Islet of Langerhans (tissue), 1 donor: Measurements from ENCODE around the gene RPL10.

Experiments used
- FAIRE-seq: peaks from one replicate; lab custom pipeline; 2011; peaks lifted over from hg19 to GRCh38; lab: Jason Lieb, UNC

Gene RPL10

DNA sequence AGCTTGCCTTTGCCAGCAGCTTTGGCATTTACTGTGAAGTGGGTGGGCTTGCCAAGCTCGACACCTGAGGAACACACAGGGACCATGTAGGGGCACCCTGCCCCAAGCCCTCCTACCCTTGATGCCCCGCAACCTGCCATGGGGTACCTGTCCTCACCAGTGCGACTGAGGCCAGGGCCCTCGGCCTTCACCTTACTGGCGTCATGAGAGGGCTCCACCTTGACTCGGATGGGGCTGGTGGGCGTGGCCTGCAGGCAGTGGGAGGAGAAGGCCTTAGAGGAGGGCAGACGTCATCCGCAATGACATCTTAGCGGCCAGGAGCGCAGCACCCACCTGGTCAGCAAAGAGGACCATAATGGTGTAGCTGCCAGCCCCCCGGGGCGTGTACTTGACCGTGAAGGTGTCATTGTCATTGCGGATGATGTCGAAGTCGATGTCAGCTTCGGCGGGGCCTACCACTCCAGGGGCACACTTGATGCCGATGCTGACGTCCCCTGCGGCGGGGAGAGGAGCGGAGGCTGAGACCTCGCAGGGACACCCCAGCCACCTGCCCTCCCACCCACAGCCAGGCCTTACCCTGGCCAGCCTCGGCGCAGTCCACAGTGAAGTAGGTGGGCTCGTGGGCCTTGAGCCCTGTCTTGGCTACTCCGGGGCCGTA, 36.0 kb upstream of the RPL10 start:
- FAIRE-seq, result no peak

DNA sequence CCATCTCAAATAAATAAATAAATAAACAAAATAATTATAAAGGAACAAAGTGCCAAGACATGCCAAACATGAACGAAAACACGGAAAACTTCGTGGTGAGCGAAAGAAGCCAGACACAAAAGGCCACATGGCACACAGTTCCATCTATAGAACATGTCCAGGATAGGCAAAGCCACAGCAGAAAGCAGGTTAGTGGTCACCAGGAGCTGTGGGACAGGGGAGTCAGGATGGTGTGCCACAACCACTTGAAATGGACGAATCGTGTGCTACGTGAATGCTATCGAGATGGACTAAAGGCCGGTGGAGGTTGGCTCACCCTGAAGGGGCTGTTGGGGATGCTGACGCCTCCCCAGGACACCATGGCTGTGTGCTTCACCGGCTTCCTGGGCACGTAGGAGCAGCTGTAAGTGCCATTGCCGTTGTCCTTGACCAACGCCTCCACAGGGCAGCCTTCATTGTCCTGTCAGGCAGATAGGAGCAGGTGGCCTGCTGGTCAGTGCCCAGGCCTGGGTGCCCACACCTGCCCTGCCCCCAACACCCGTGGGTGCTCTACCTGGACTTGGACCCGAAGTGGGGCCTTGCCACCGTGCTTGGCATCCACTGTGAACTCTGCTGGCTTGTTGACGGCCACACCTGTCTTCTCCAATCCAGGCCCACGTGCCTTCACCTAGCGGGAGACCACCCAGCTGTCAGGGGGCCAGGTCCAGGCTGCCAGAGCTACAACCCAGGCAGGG, 34.3 kb upstream of the RPL10 start:
- FAIRE-seq, result no peak

DNA sequence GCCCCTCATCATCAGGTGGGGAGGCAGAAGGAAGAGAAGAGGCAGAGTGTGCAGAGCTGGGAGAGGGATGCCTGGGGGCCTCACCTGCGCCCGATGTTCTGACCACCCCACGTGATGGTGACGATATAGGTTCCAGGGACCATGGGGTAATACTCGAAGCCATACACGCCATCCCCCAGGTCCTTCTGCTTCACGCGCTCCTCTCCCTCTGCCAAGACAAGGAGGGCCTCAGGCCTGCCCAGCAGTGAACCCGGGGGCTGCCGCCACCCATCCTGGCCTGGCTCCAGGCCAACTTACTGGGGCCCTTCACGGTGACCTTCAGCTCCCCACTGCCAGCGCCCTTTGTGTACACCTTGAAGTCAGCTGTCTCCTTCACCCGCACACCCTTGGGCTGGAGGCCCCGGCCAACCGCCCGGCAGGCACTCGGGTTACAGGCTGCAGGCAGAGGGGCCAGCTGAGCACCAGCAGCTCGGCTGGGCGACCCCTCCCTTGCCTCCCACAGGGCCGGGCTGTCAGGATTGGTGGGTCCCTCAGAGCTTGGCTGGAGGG, 33.1 kb upstream of the RPL10 start:
- FAIRE-seq, result no peak

DNA sequence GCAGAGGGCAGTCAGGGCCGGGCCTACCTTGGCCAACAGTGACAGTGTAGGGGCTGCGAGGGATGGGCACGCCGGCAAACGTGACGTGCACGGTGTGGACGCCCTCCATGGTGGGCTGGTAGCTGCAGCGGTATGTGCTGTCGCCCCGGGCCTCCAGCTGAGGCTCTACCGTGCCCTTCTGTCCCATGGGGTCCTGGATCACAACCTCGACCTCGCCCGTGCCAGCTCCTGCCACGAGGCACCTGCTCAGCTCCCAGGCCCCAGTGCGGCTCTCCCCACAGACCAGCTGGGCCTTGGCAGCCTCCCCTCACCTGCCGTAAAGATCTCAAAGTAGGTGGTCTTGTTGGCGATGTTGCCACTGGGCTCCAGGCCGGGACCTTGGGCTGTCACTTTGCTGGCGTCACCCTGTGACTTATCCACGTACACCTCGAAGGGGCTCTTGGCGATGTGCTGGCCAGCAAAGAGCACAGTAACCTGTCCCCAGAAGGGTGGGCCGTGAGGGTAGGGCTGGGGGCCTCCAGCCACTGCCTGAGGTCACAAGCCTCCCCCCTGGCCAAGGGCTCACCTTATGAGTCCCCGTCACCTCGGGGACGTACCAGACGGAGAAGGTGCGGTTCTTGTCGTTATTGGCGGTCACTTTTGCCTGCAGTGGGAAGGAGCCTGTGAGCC, 32.0 kb upstream of the RPL10 start:
- FAIRE-seq, result no peak

DNA sequence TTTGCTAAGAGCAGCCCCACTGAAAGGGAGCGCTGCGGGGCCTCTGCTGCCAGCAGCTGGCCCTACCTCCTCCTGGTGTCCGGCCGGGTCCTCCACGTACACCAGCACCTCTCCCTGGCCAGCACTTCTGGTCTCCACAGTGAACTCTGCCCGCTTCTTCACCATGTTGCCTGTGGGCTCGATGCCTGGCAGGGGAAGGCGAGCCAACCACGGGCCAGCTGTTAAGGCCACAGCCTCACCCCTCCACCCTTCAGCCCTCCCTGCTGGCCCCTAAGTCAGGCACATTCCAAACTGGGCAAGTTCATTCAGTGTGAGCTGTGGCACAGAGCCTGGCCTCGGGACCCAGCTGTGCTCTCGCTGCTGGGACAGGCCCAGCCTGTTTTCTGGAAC, 31.5 kb upstream of the RPL10 start:
- no peak for FAIRE-seq

DNA sequence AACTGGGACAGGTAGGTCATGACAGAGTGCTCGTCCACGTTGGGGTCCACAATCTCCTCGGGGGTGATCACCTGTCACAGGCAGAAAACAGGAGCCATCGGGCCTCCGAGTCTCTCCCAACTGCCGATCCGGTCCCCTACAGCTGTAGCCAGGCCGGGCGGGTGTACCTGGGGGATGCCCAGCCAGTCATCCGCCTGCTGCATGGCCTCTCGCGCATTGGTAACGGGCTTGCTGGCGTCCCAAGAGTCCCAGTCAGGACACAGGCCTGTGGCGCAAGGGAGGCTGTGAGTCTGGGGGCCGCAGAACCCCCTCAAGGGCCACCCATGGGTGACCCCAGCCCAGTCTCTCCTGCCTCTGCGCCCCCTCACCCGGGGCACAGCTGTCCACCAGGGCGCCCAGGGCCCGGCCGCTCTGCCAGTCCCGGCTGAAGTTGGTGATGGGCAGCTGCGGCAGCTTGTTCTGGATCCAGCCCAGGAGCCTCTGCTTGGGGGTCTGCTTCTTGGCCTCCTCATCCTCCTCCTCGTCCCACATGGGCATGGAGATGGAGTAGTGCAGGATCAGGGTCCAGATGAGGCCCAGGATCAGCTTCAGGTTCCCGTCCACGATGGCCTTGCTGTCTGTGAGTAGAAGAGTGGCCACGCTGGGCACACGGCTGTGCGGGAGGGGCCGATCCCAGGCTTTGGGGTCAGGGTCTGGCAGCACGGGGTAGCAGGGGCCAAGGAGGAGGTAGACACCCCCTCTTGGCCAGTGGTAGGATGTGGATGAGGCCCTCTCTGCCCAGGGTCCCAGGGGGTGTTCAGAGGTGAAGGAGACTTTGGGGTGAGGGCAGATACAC, 30.5 kb upstream of the RPL10 start:
- FAIRE-seq, result no peak

DNA sequence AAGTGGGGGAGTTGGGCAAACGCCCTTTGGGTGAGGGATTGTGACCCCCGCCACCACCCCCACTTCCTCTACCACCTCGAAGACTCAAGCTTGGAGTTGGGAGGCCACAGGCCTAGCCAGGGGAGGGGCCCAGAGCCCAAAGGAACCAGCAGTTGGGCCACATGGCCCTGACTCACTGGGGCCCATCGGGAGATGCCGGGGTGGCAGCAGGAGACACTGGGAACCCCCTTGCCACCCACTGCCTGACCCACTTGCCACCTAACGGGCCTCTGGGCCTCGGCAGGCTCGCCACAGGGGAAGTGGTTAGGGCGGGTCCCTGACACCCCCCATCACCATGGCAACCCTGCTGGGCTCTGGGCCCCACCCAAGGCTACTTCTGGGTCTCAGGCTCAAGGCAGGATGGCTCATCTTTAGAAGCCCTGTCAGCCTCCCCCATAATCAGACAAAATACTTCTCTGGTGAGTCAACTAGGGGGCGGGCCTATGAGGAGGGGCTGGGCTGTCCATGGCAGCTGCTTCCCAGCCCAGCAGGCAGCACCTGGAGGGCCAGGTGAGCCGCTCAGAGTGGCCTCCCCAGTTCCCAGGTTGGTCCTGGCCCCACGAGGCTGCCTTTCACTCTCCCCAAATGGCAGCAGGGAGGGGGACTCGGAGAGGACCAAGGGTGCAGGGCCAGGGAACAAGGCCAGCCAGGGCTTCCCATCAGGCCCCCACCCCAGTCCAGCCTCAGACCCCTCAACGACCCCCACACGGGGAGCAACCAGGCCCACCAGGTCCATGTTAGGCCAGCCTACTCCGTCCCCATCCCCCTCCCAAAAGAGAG, 29.3 kb upstream of the RPL10 start:
- no peak for FAIRE-seq

DNA sequence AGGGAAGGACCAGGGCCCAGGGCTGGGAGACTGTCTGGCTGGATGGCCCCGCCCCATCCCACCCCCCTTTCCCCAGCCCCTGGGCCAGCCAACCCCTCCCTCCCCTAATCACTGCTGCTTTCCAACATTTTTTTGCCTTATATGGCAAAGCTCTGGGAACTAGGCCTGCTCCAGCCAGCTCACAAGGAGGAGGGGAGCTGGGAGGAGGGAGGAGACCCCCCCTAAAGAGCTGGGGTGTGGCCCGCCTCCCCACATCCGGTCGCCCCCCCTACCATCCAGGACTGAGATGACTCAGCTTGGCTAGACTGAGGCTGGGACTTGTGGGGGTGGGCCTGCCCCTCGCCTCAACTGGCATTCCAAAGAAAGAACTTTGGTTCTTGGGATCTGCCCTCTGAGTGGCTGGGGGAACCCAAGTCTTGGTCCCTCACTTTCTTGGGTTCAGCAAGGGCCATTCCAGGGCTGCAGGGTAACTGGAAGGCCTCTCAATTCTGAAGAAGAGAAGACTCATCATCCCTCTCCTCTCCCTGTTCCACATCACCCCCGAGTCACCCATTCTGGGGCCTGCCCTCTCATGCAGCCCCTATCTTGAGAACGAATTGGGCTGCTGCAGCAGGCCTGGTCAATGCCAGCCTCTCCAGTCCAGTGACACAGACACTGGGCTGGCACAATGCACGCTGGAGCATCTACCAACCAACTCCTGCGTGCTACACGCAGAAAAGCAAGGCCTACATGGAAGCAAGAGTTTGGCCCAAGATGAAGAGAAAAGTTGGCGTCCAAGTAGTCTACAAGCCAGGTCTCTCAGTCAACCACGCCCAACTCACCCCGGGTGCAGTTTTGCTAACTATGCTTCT, 28.5 kb upstream of the RPL10 start:
- no peak for FAIRE-seq

DNA sequence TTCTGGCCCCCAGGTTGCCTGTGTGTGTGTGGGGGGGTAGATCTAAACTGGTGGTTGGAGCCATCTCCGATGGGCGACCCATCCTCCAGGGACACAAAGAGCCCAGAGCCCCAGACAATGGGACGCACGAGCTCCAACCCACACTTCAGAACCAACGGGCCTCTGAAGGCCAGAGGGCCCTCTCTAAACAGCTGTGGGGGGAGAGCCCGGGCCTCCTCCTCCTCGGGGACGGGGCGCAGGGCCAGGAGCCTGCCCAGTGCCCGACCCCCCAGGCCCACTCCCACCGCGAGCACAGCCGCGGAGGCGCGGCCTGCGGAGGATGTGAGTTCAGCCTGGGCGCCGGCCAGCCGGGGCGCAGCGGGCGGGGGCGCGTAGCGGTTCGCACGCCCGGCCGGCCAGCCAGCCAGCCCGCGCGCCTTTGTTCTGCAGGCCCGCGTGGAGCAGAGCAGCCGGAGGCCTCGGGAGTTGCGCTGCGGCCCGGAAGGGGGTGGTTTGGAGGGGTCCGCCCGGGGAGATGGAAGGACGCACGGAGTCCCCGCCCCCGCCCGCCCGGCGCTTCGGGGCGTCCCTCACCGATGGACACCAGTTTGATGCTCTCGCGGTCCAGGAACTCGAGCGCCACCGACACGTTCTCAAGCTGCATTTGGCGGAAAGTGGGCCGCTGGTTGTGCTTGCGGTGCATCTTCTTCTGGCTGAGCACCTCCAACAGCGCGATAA, 27.7 kb upstream of the RPL10 start:
- no peak for FAIRE-seq

DNA sequence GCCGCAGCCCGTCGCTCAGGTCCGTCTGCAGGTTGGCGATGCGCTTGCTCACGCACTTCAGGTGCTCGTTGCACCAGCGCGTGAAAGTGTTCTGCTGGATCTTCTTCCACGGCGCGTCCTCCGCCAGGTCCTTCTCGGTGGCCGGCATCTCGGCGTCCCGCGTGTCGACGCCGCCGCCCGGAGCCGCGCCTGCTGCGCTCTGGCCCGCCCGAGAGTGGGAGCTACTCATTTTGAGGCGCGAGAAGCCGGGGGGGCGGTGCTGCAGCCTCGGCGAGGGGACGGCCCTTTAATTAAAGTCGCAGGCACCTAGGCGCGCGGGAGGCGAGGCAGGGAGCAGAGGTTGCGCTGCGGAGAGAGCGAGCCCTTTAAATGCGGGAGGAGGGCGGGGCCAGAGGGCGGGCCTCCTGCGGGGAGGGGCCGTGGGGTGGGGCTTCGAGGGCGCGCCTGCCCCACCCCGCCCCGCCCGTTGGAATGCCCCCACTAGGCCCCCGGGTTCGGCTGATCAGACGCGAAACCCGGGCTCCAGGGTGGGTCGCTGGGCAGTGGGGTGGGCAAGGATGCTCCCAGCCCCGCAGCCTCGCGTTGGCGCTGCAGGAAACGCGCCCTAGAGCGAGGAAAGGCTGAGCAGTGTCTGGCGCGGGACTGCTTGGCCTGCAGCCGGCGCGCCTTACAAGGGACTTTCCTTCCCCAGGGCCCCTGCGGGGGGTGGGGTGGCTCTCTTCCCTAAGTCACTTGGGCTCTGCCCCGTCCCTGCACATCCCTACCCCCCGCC, 27.0 kb upstream of the RPL10 start:
- FAIRE-seq, result no peak

DNA sequence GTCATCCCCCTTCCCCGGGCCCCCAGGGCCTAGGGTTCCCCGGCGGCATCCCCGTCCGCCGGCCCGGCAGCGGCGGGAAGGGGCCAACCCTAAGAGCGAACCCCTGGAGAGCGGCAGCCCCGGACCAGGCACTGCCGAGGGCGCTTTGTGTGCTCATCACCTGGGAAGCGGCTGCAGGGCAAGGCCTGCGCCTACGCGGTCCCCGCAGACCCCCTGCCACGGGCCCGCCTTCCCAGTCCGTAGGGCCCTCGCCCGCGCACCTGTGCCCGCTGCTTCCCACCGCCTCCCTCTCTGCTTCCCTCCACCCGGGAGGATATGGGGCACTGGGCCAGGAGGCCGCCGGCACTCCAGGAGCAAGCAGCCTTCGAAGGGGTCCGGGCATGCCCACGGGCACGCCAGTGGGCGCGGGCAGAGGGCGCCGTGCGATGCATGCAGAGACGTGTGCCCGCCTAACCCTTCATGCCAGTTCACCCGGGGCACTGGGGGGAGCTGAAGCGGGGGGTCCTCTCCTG, 26.3 kb upstream of the RPL10 start:
- no peak for FAIRE-seq

DNA sequence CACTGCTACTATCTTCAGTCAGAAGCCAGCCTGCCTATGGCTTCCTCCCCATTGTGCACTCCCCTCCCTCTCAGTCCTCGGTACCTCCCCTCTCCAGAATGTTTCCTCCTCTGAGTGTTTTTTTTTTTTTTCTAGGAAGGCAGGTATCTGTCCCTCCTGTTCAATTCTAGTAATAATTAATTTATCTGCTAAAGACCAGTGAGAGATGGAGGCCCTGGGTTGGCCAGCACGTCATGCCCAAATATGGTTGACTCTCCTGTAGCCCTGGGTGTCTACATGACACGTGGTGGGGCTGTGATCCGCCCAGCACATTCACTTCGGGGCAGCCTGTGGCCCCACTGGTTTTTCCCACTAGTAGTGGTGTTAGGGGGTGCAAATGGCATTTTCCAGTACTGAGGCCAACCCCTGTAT, 25.6 kb upstream of the RPL10 start:
- no peak for FAIRE-seq

DNA sequence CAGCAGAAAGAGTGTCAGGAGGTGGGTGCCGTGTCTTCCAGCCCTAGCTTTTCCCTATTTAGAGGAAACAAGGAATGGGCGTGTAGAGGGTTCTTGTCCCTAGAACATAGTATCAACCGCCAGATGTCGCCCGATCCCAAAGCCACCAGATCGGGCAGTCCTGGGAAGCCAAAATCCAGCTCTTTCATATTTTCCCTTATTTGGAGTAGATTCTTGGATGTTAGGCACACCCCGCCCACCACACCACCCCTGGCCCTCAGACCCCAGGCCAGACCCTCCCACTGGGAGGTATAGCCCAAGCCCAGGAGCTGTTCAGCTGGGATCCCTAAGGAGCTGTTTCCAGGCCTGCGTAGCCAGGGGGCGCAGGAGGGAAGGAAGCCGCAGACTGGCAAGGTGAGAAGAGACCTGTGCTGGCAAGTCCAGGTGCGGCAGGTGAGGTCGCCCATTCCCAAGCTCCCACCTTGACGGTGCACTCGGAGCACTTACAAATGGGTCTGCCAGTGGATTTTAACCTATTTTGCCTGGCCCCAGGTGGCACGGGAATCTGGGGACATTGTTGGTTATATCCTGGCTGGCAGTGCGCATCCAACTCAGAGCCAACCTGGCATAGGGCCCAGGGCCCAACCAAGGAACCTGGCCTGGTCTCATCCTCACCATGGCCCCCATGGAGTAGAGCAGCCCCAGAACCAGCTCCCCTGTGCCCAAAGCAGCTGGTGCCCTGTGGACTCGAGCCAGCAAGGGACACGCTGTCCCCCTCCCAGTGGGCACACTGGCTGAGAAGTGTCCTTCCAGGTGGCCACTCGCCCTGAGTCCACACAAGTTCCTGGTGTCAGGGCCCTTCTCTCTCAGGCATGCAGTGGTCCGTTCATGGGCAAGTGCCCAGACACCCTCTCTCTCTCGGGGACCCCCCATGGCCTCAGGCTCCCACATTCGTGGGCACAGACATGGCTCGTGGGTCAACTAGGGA, 24.6 kb upstream of the RPL10 start:
- no peak for FAIRE-seq

DNA sequence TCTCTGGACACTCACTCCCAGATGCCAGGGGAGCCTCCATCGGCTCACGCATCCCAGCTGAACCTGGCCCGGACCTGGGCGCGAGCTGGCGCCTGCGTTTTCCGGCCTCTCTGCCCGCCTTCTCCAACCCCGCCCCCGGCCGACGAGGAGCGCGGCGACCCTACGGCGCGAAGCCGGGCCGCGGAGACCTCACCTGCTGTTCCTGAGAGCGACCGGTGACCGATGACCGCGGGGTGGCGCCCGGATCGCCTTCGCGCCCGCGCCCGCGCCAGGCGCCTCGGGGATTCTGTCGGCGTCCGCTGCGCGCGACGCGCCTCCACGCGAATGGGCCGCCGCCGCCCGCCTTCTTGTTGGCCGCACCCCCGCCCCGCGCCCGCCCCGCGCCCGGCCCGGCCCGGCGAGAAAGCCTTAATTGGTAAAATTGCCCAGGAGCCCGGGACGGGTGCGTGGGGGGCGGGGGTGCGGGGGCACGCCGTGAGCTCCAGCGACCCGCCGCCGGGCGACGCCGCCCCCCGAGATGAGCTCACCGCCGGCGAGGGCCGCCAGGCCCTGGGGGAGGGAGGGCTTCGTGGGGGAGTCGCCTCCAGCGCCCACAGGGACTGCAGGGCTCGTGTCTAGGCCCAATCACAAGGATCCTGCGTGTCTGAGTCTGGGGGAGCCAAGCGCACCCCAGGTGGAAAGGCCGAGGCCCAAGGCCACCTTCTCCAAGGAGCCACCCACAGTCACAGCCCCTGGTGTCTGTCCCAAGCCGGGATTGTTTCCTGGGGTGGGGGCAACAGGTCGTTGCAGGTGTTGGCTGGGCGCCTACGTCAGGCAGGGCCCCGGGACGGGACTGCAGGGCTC, 23.6 kb upstream of the RPL10 start, which contains the start of gene FLNA:
FLNA (minus strand) TSS at position 322 of the 843 bp plus-strand sequence. CDS start 3,389 bp downstream, outside the sequence.
- no peak for FAIRE-seq

DNA sequence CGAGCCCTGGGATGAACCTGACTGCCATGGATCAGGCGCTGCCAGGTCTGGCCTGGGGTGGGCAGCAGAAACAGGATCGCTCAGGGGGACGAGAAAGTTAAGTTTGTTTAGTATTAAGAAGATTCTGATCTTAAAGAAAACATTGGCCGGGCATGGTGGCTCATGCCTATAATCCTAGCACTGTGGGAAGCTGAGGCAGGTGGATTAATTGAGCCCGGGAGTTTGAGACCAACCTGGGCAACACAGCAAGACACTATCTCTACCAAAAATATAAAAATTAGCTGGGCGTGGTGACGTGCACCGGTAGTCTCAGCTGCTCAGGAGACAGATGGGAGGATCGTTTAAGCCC, 23.0 kb upstream of the RPL10 start:
- no peak for FAIRE-seq

DNA sequence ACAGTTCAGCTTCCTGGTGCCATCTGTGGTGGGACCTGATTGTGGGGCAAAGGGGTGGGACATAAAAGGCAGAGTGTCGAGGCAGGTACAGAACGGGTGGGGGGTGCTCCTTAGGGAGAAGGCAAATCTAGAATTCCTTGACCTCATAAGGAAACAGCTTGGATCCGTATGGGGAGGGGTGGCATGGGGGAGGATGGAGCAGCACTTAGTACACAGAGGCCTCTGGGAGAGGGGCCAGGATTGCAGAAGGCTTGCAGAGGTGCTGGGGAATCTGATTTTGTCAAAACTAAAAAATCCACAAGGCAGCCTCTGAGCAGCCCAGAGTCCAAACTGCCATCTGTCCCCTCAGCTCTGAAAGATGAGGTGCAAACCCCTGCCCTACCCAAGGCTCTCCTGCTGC, 21.4 kb upstream of the RPL10 start:
- FAIRE-seq, result no peak
